IMR-90 (cell line): ENCODE results near the gene GTPBP4.

Source experiments
- MXI1 ChIP-seq: IDR thresholded peaks from 2 replicates; pipeline ENCODE4 v1.6.1; 2012; ENCODE audit warnings: low read depth, mild to moderate bottlenecking, low read length, moderate library complexity, borderline replicate concordance
- POLR2A ChIP-seq: IDR thresholded peaks from 2 replicates; pipeline ENCODE4 v1.6.1; 2012; ENCODE audit warnings: mild to moderate bottlenecking, low read depth, low read length
- SMC3 ChIP-seq: fragments of 150-350 bp; IDR thresholded peaks from 2 replicates; pipeline ENCODE4 v1.6.1; 2016; ENCODE audit warnings: low read depth, mild to moderate bottlenecking, antibody characterized with exemption, low read length, moderate library complexity
- USF2 ChIP-seq: fragments of 150-350 bp; IDR thresholded peaks from 2 replicates; pipeline ENCODE4 v1.6.1; 2017; ENCODE audit warnings: mild to moderate bottlenecking, antibody characterized with exemption, low read length, low read depth
- TF ChIP-seq, protein P1 (sequence below): conservative IDR thresholded peaks from 2 replicates; pipeline ENCODE4 v1.5.1; 2012; ENCODE audit warnings: mild to moderate bottlenecking, low read depth, low read length, improper control_type of control experiment

DNA sequence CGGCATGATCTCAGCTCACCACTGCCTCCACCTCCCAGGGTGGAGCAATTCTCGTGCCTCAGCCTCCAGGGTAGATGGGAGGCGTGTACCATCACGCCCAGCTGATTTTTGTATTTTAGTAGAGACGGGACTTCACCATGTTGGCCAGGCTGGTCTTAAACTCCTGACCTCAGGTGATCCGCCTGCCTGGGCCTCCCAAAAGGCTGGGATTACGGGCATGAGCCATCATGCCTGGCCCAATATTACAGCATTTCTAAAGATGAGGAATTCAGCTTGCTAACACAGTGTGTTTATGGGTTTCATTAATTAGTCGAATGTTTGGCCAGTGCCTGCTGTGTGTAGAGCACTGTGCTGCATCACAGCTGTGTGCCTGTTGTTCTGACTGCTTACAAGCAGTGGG is 71.7 kb downstream of the GTPBP4 start:
- TF ChIP-seq USF2 (no peak), POLR2A (no peak), MXI1 (no peak), SMC3 (no peak)
- TF ChIP-seq, protein P1, sequence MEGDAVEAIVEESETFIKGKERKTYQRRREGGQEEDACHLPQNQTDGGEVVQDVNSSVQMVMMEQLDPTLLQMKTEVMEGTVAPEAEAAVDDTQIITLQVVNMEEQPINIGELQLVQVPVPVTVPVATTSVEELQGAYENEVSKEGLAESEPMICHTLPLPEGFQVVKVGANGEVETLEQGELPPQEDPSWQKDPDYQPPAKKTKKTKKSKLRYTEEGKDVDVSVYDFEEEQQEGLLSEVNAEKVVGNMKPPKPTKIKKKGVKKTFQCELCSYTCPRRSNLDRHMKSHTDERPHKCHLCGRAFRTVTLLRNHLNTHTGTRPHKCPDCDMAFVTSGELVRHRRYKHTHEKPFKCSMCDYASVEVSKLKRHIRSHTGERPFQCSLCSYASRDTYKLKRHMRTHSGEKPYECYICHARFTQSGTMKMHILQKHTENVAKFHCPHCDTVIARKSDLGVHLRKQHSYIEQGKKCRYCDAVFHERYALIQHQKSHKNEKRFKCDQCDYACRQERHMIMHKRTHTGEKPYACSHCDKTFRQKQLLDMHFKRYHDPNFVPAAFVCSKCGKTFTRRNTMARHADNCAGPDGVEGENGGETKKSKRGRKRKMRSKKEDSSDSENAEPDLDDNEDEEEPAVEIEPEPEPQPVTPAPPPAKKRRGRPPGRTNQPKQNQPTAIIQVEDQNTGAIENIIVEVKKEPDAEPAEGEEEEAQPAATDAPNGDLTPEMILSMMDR, result no peak
